ENCODE results near the gene LIN7B. TPM values are rescaled to one million over a fixed set of nuclear protein-coding genes. Genes with fewer than 3 reads are reported as not detected.

The LIN7B gene
- polyA plus RNA-seq, 1 of the 3 experiments (the other 2 are of a cell fraction) = 20.8 TPM

- Histone ChIP-seq H2AFZ (ENCODE audit: low read depth) (peak overlapping the region; percentile 71), H4K20me1 (ENCODE audit: insufficient read depth) (peaks cover 39% of the 10 kb centered on the region), H3K4me1 (ENCODE audit: control insufficient read depth in 1 of 2, insufficient read depth in 2 of 2, low read depth in 1 of 2, low read length in 1 of 2) (peaks cover 10 to 12% of the 10 kb centered on the region in 2 experiments; a peak in 1 of 4 replicates), H3K9ac (peak overlapping the region; percentile 98; the same call in 1 of the 2 replicates), H3K9me2 (no peaks in the 10 kb centered on the region), H3K36me3 (replicated peaks in 1 of 2; ENCODE audit: control insufficient read depth in 1 of 2, insufficient read depth in 2 of 2, low read length in 1 of 2) (peaks cover 10 to 25% of the 10 kb centered on the region in 2 experiments), H3K79me2 (ENCODE audit: insufficient read depth) (peaks cover 45% of the 10 kb centered on the region), H3K4me3 (ENCODE audit: low read depth in 2 of 2, low read length in 1 of 2) (peak overlapping the region; percentile 24 to 78; a peak in 3 of 4 replicates), H3K27ac (ENCODE audit: low read depth in 2 of 2, low read length in 1 of 2) (peak overlapping the region; percentile 46 to 69), H3F3A (replicated peaks; ENCODE audit: insufficient read depth) (peaks cover 4% of the 10 kb centered on the region), H3K27me3 (ENCODE audit: insufficient read depth) (no peaks in the 10 kb centered on the region), H3K4me2 (peak overlapping the region; percentile 63; the same call in 1 of the 2 replicates), H3K9me3 (no peaks in the 10 kb centered on the region)
- ChIA-PET POLR2A (no interaction called here), CTCF (interaction anchor here (1.0 kb wide), 1 partner anchor 13 kb away, joined by 4 read pairs; no protein-coding TSS in a partner anchor)
- DNase-seq = no peak
- TF ChIP-seq FOXJ3 (CRISPR knock-in tag; IDR thresholded peaks at IDR 0.05) (no peak), TAF1 (IDR thresholded peaks at IDR 0.05; ENCODE audit: borderline replicate concordance, low read depth, low read length) (no peak)
- 72% methylated on average over 26 of the region's 26 CpGs for WGBS (ENCODE audit: low lambda C conversion rate)
These were observed 29.8 kb upstream of the LIN7B start for GRCh38 chr19:49084206-49085019.

GRCh38 chr19:49085020-49085867 lies 28.9 kb upstream of the LIN7B start, which contains the start of gene SNRNP70:
TSS of gene SNRNP70 (plus strand) at chr19:49085451. CDS start at chr19:49086415, 964 bp downstream.
- Histone ChIP-seq H2AFZ (ENCODE audit: low read depth) (peak within 1 kb of the TSS; percentile 71), H3K27ac (ENCODE audit: low read depth in 2 of 2, low read length in 1 of 2) (peak within 1 kb of the TSS; percentile 77 to 89), H3F3A (replicated peaks; ENCODE audit: insufficient read depth) (no peaks in the 10 kb centered on the region), H3K4me2 (peak within 1 kb of the TSS; percentile 99), H3K9me3 (no peaks in the 10 kb centered on the region), H3K9me2 (no peaks in the 10 kb centered on the region), H3K4me1 (ENCODE audit: control insufficient read depth in 1 of 2, insufficient read depth in 2 of 2, low read depth in 1 of 2, low read length in 1 of 2) (peaks cover 10 to 12% of the 10 kb centered on the region in 2 experiments; a peak in 1 of 4 replicates), H3K27me3 (ENCODE audit: insufficient read depth) (no peaks in the 10 kb centered on the region), H3K9ac (peak within 1 kb of the TSS; percentile 98), H3K36me3 (replicated peaks in 1 of 2; ENCODE audit: control insufficient read depth in 1 of 2, insufficient read depth in 2 of 2, low read length in 1 of 2) (peaks cover 14 to 27% of the 10 kb centered on the region in 2 experiments), H4K20me1 (ENCODE audit: insufficient read depth) (peaks cover 47% of the 10 kb centered on the region), H3K4me3 (ENCODE audit: low read depth in 2 of 2, low read length in 1 of 2) (peak within 1 kb of the TSS; percentile 78 to 99), H3K79me2 (ENCODE audit: insufficient read depth) (peaks cover 53% of the 10 kb centered on the region)
- peak; percentile 100 for DNase-seq
- ChIA-PET CTCF (interaction anchor here (2.2 to 4.3 kb wide), 3 partner anchors 13 to 114 kb away, joined by 10 to 40 read pairs (median 19); no protein-coding TSS in a partner anchor), POLR2A (no interaction called here)
- WGBS (ENCODE audit: low lambda C conversion rate) = under 1% methylated on average over 68 of the region's 89 CpGs
- TF ChIP-seq TEAD4 (IDR thresholded peaks at IDR 0.05; ENCODE audit: borderline replicate concordance, insufficient read depth) (0 out of 2 replicates have a peak, but pooled peaks have one; percentile 11), CHD2 (IDR thresholded peaks at IDR 0.05; ENCODE audit: low read length, partially characterized antibody) (peak; percentile 98), POLR2AphosphoS5 (IDR thresholded peaks at IDR 0.05; ENCODE audit: low read depth, low read length) (peak; percentile 83), ELF1 (IDR thresholded peaks at IDR 0.05) (peak; percentile 90), REST (IDR thresholded peaks at IDR 0.05; ENCODE audit: low read depth, low read length) (peak; percentile 77), NFIC (IDR thresholded peaks at IDR 0.05; ENCODE audit: borderline replicate concordance) (peak; percentile 84), SIN3A (IDR thresholded peaks at IDR 0.05; ENCODE audit: borderline replicate concordance, low read depth, low read length) (no peak), MAX (IDR thresholded peaks at IDR 0.05; ENCODE audit: low read depth) (peak; percentile 58; the same call in 1 of the 2 replicates), NRF1 (IDR thresholded peaks at IDR 0.05; ENCODE audit: low read depth, low read length) (peak; percentile 93), CTCF (IDR thresholded peaks at IDR 0.05) (no peak), TAF1 (IDR thresholded peaks at IDR 0.05; ENCODE audit: borderline replicate concordance, low read depth, low read length) (peak; percentile 97), ZBTB33 (IDR thresholded peaks at IDR 0.05; ENCODE audit: borderline replicate concordance, low read depth) (peak; percentile 94), FOSL2 (IDR thresholded peaks at IDR 0.05; ENCODE audit: borderline replicate concordance, low read depth) (no peak), MXI1 (IDR thresholded peaks at IDR 0.05; ENCODE audit: low read depth, low read length) (peak; percentile 81)
